BJ (cell line): ENCODE data around the gene PPTC7. TPM values are rescaled to one million over a fixed set of nuclear protein-coding genes. Genes with fewer than 3 reads are reported as not detected.
"Not testable (repeated sequence)": the region's sequence is repeated elsewhere in the genome, so short reads cannot be mapped to it uniquely, and the experiment has no call there.

Experiments used
- CTCF ChIA-PET: fragments of 350-600 bp; formaldehyde crosslinking; extraction: SDS; loops from one replicate; lab custom pipeline; 2021; ENCODE audit warnings: antibody characterized with exemption, inconsistent platforms; lab: Yijun Ruan, JAX
- POLR2A ChIA-PET: fragments of 300-600 bp; sonication (Branson Sonifier 250); formaldehyde crosslinking; extraction: SDS; loops from one replicate; lab custom pipeline; 2021; ENCODE audit warnings: antibody characterized with exemption; lab: Charles Lee
- DNase-seq: peaks from one replicate; pipeline ENCODE4 v3.0.0-alpha.2; 2011; ENCODE audit warnings: low read depth
- H3K27me3 ChIP-seq: 2 replicates; pipeline ENCODE4 v1.6.0; 2011; ENCODE audit warnings: low read length; ENCODE audit not compliant: control insufficient read depth, insufficient read depth
- H3K36me3 ChIP-seq: 2 replicates; pipeline ENCODE4 v1.5.1; 2011; ENCODE audit warnings: low read length; ENCODE audit not compliant: control insufficient read depth, insufficient read depth
- H3K4me3 ChIP-seq: 2 replicates; pipeline ENCODE4 v1.5.1; 2011; ENCODE audit warnings: low read depth, mild to moderate bottlenecking, control low read depth, low read length
- CTCF ChIP-seq: IDR thresholded peaks from 2 replicates; pipeline ENCODE4 v1.5.1; 2011; ENCODE audit warnings: low read depth, mild to moderate bottlenecking, control low read depth, inconsistent platforms, low read length, moderate library complexity; ENCODE audit not compliant: insufficient read depth
- polyA plus RNA-seq: library from polyadenylated mRNA; depleted of rRNA; stranded (reverse); fragments of >200 nt; gene quantifications from 2 replicates; pipeline ENCODE4 v1.2.3, GENCODE V29; 2011

Gene PPTC7
- polyA plus RNA-seq, 1 experiment: 6.0 TPM

GRCh38 chr12:110528277-110528839 is 54.8 kb downstream of the PPTC7 start:
- TF ChIP-seq CTCF: no peak
- DNase-seq: no peak
- Histone ChIP-seq H3K4me3 (no peak overlapping the region), H3K36me3 (no peaks in the 10 kb centered on the region), H3K27me3 (no peaks in the 10 kb centered on the region)
- CTCF ChIA-PET: interaction anchor here (1.1 to 3.2 kb wide), 4 partner anchors 13 to 73 kb away, joined by 3 to 16 read pairs (median 8); no protein-coding TSS in a partner anchor
- POLR2A ChIA-PET: interaction anchor here (0.6 kb wide), 1 partner anchor 12 kb away, joined by 8 read pairs; no protein-coding TSS in a partner anchor

- H3K4me3 ChIP-seq, H3K27me3 ChIP-seq, POLR2A ChIA-PET, DNase-seq, H3K36me3 ChIP-seq: not testable (repeated sequence)
- CTCF ChIA-PET: interaction anchor here (0.9 to 15.3 kb wide), 2 partner anchors 8 to 80 kb away, joined by 6 to 340 read pairs; no protein-coding TSS in a partner anchor
These were observed 62.0 kb downstream of the PPTC7 start for GRCh38 chr12:110520876-110521712.

GRCh38 chr12:110518014-110518413 is 65.1 kb downstream of the PPTC7 start:
- DNase-seq, POLR2A ChIA-PET, H3K36me3 ChIP-seq, H3K4me3 ChIP-seq, H3K27me3 ChIP-seq: not testable (repeated sequence)
- CTCF ChIA-PET: interaction anchor here (15.3 kb wide), 1 partner anchor 83 kb away, joined by 340 read pairs; no protein-coding TSS in a partner anchor

GRCh38 chr12:110516995-110517394 is 66.1 kb downstream of the PPTC7 start:
- TF ChIP-seq CTCF: no peak
- CTCF ChIA-PET: interaction anchor here (15.3 kb wide), 1 partner anchor 84 kb away, joined by 340 read pairs; no protein-coding TSS in a partner anchor
- Histone ChIP-seq H3K4me3 (no peak overlapping the region), H3K27me3 (0 out of 2 replicates have a peak, but pooled peaks cover 1% of the 10 kb centered on the region), H3K36me3 (no peaks in the 10 kb centered on the region)
- DNase-seq: no peak
- POLR2A ChIA-PET: no interaction called here

- Histone ChIP-seq H3K27me3 (0 out of 2 replicates have a peak, but pooled peaks cover 1% of the 10 kb centered on the region), H3K4me3 (no peak overlapping the region), H3K36me3 (no peaks in the 10 kb centered on the region)
- no peak for TF ChIP-seq CTCF
- ChIA-PET CTCF (interaction anchor here (1.2 to 15.3 kb wide), 5 partner anchors 13 to 373 kb away, joined by 4 to 340 read pairs (median 8); partner anchors contain the start of genes FAM216A and GPN3), POLR2A (no interaction called here)
- no peak for DNase-seq
These were observed 68.8 kb downstream of the PPTC7 start for GRCh38 chr12:110514363-110514762.

GRCh38 chr12:110513842-110514241 is 69.3 kb downstream of the PPTC7 start:
- CTCF ChIA-PET: interaction anchor here (1.1 to 15.3 kb wide), 9 partner anchors 8 to 374 kb away, joined by 5 to 340 read pairs (median 7); partner anchors contain the start of genes ARPC3, FAM216A and GPN3
- POLR2A ChIA-PET: interaction anchor here (0.8 kb wide), 1 partner anchor 46 kb away, joined by 8 read pairs; the partner anchor contains the start of gene GPN3

More at GRCh38 chr12:110513842-110514241, 69.3 kb downstream of the PPTC7 start:
- Histone ChIP-seq H3K27me3 (0 out of 2 replicates have a peak, but pooled peaks cover 1% of the 10 kb centered on the region), H3K4me3 (no peak overlapping the region), H3K36me3 (no peaks in the 10 kb centered on the region)
- no peak for TF ChIP-seq CTCF
- DNase-seq: no peak
